Measurements from ENCODE around the gene RBM34.
"Not testable (repeated sequence)": the region's sequence is repeated elsewhere in the genome, so short reads cannot be mapped to it uniquely, and the experiment has no call there.

DNA sequence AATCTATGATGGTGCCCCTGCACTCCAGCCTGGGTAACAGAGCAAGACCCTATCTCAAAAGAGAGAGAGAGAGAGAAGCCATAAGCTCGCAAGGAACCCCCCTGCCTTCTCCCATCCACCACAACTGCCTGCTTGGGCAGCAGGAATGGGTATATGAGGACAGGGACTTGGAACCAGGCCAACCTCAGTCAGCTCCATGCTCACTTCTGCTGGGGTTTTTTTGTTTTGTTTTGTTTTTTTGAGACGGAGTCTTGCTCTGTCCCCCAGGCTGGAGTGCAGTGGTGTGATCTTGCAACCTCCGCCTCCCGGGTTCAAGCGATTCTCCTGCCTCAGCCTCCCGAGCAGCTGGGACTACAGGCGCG lies 69.0 kb downstream of the RBM34 start:
- TF ChIP-seq, protein P1, sequence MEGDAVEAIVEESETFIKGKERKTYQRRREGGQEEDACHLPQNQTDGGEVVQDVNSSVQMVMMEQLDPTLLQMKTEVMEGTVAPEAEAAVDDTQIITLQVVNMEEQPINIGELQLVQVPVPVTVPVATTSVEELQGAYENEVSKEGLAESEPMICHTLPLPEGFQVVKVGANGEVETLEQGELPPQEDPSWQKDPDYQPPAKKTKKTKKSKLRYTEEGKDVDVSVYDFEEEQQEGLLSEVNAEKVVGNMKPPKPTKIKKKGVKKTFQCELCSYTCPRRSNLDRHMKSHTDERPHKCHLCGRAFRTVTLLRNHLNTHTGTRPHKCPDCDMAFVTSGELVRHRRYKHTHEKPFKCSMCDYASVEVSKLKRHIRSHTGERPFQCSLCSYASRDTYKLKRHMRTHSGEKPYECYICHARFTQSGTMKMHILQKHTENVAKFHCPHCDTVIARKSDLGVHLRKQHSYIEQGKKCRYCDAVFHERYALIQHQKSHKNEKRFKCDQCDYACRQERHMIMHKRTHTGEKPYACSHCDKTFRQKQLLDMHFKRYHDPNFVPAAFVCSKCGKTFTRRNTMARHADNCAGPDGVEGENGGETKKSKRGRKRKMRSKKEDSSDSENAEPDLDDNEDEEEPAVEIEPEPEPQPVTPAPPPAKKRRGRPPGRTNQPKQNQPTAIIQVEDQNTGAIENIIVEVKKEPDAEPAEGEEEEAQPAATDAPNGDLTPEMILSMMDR (IDR thresholded peaks at IDR 0.05), result not testable (repeated sequence)
- not testable (repeated sequence) for TF ChIP-seq POLR2A (IDR thresholded peaks at IDR 0.05)

Data from stomach (tissue), 4 donors.